Stimulated activated CD8-positive, alpha-beta memory T cell treated with anti-CD3 and anti-CD28 coated beads, Interleukin-2, amount 100 ng/mL, for 48 hours (primary cell): Measurements from ENCODE around the gene EPB41L3.
"Not testable (repeated sequence)": the region's sequence is repeated elsewhere in the genome, so short reads cannot be mapped to it uniquely, and the experiment has no call there.

ENCODE experiments used
- DNase-seq, 2 donors: peaks; one replicate each; pipeline ENCODE4 v3.0.0-alpha.2; 2020; ENCODE audit warnings: low read depth in 2 of 2

Gene EPB41L3

DNA sequence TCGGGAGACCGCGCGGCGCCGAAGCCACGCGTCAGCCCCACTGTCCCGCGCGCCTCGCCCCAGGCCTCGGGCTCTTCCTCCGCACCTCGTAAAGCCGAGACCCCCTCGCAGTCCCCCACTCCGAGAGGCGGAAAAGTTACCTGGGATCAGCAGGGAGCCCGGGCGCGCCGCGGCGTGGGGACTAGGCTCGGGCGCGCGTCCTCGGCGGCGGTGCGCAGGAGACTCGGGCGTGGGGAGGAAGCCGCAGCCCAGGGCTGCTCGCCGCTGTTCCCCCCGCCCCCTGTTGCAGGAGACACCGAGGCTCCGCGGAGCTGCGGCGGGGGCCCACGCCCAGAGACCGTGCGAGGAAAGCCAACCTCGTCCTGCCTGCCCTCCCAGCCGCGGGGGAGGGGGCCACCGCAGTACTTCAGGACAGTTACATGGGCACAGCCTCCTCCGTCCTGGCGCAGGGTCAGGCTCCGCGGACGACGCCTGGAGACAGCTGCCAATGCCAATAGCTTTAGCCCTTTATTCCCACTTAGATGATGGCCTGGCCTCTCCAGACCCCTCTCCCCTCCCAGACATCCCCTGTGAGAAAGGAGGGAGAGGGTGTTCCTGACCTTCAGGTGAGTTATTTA, at the start of gene EPB41L3:
EPB41L3 (minus strand) TSS at position 225 of the 617 bp plus-strand sequence. CDS start 54,814 bp downstream, outside the sequence.
- no peak for DNase-seq

DNA sequence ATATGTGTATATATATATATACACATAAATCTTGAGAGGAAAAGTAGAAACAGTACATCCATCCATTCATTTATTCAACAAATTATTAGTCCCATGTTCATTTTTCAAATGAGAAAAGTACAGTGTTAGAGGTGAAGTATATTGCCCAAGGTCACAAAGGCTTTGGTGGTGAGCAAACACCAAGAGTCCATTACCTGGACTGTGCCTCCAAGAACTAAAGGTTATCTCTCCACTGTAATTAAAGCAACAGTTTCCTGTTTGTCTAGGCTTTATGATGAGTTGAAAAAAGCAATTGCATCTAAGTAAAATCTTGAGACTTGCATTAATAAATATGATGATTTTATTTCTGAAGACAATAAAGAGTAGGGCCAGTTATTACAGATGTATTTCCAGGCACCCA, 44.7 kb upstream of the EPB41L3 start:
- DNase-seq, result no peak

GRCh38 chr18:5585653-5586052, 41.9 kb upstream of the EPB41L3 start:
- no peak for DNase-seq

GRCh38 chr18:5584746-5585417, 41.1 kb upstream of the EPB41L3 start:
- DNase-seq, result no peak

- DNase-seq, result no peak
Measured at GRCh38 chr18:5582849-5583681, 39.3 kb upstream of the EPB41L3 start.

DNA sequence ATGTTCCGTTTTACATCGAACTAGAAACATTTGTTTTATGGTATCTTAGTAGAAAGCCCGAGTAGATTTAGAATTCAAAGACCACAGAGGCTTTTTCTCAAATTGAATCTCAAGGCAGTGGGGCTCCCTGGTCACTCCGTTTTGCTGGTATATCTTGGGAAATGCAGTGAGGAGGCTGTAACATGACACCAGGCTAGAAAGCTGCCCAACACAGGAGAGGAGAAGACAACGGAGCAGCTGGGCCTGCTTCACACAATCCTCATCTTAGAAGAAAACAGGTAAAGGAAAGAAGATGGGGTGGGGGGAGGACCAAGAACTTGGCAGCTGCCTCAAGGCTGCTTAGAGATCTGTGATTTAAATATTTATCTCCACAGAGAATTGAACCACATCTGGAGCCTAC, 38.3 kb upstream of the EPB41L3 start:
- DNase-seq, result no peak

DNA sequence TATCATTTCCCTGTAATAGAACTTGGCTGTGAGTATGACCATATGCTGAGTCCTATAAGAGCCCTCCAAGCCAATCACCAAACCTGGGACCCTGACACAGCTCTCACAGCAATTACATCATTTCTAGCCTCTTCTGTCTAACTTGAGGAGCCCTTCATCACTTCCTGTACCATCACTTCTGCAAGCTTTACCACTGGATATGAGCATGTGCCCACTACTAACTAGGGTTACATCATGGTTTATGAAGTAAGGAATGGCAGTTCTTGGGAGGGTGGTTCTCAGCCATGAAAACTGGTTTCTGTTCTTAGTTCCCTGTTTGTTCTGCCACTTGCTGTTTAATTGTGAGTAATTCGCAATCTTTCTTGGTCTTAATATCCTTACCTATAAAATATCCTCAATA, 31.0 kb upstream of the EPB41L3 start:
- no peak for DNase-seq

DNA sequence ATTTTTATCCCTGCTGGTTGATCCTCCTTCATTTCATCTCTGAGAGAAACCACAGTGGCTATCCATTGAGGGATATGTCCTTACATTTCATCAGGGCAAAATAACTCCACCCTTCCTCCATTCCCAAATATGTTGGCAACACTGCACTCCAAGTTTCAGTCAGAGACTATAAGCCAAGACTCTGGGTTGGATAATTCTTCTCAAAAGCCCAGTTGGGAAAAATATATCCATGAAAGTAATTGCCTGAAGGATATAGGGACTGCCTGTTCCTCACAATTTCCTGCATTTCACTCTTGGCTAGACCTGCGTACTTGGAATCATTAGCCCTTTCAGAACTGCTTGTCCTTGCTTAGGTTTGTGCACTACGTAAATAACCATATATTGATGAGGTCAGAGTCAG, 27.9 kb upstream of the EPB41L3 start:
- DNase-seq, result no peak

DNA sequence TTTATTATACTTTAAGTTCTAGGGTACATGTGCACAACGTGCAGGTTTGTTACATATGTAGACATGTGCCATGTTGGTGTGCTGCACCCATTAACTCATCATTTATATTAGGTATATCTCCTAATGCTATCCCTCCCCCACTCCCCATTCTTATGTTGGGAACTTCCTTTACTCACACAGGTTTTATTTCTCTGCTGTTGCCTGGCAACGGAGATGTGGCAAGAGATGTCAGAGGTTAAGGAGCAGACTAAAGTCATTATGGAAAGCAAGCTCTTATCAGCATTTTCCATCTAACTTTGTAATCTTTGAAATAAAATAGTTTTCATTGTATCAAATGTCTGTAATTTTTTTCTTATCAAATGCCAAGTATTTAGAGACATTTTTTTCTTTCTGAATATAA, 26.8 kb upstream of the EPB41L3 start:
- DNase-seq, result not testable (repeated sequence)

- DNase-seq, result no peak
Measured at GRCh38 chr18:5568416-5568815, 24.6 kb upstream of the EPB41L3 start.

GRCh38 chr18:5558851-5559250, 15.1 kb upstream of the EPB41L3 start:
- DNase-seq, result no peak

GRCh38 chr18:5556310-5556974, 12.6 kb upstream of the EPB41L3 start:
- no peak for DNase-seq

DNA sequence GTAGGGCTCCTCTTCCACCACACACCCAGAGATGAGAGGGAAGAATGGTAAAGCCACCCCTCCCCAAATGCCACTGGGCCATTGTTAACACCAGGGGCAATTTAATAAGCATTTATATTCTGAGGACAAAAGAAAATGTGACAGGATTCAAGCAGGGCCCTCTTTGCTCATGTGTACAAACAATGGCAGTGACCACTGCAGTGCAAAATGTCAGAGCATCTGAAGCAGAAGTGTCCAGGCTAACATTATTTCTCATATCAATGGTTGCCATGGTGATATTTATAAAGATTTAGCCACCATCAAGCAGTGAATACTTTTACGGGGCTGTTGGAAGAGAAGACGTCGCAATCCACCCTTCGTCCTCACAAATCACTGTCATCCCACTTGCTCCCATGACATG, 10.8 kb upstream of the EPB41L3 start:
- DNase-seq, result no peak

GRCh38 chr18:5546660-5547059, 2.9 kb upstream of the EPB41L3 start:
- DNase-seq, result no peak

DNA sequence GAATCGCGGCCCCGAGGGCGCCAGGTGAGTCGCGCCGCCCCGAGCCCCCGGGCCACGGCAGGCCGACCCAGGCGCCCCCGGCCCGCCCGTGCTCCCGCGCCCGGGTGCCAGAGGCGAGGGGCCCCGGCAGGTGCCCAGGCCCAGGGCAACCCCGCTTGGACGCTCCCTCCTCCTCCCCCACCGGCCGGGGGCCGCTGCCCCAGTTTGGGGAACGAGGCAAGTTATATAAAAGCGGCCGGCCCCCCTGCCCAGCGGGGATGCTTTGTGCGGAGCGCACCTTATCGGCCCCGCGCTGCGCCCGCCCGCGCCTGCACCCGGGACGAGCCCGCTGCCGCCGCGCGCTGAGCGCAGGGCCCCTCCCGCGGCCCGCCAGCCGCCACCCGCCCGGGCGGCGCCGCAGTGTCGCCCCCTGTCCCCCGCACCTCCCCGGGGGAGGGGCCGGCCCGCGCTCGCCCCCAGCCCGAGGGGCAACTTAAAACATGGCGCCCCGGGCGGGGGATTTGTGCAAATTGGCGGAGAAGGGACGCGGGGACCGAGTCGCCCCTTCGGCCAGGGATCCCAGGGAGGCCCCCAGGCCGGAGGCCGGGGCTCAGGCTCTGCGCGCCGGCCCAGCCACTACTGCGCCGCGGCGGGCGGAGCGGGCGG, 639 bp downstream of the EPB41L3 start:
- DNase-seq, result no peak

GRCh38 chr18:5542515-5543035, 1.2 kb downstream of the EPB41L3 start:
- DNase-seq, result no peak

GRCh38 chr18:5541644-5542043, 2.2 kb downstream of the EPB41L3 start:
- DNase-seq, result no peak

DNA sequence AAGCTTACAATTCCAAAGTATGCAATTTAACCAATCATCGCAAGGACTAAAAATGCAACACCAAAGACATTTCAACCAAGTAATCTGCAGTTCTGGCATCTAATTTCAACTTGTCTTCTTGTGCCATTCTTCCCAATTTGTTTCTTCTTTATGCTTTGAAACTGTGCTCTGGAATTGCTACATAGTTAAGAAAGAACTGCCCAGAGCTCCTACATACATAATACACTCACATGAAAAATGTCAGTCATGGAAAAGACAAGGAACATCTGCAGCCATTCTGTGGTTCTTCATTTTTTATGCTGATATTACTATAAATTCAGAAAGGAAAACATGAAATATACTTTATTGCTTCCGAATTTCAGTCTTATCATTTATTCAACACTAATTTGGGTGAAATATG, 4.4 kb downstream of the EPB41L3 start:
- DNase-seq, result no peak

DNA sequence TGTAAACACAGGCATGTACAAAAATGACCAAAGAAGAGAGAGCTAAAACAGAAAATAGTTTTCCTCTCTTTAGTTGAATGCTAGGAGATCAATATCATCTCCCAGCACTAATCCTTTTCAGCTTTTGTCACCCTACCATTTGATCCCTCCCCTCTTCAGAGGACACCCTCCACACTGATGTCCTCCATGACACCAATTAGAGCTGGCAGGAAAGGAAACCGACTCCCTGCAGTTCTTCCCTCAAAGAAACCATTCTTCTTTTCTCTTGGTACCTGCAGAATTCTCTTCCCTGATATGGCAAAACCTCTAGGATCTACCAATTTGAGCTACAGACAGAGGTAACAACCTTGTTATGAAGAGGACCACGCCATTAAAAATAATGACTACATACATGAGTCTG, 5.3 kb downstream of the EPB41L3 start:
- DNase-seq, result no peak

GRCh38 chr18:5537860-5538259, 5.9 kb downstream of the EPB41L3 start:
- DNase-seq, result no peak

GRCh38 chr18:5534845-5535244, 9.0 kb downstream of the EPB41L3 start:
- DNase-seq, result no peak

DNA sequence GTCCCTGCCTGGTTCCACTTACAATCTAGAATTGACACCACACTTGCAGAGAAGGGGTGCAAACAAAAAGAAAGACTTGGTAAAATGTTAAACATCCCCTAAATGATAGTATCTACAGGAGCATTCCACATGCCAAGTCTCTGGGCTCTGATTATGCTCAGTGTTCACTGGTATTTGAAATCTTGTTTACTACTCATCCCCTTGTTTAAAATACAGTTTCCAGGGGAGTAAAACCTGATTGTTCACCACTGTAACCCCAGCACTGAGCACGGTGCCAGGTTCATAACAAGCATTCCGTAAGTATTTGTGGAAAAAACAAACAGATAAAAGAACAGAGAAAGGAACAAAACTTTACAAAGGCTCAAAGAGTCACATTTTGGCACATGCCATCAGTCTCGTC, 11.7 kb downstream of the EPB41L3 start:
- DNase-seq, result no peak
